GM12878 (cell line): ENCODE measurements around the gene FKBP1B. TPM values are rescaled to one million over a fixed set of nuclear protein-coding genes. Genes with fewer than 3 reads are reported as not detected.

Experiments
- ATAC-seq: fragments of 200-7000 bp; cut with Tn5 transposase; 3 replicates; pipeline ENCODE4 v1.9.1; 2020; ENCODE audit warnings: mild to moderate bottlenecking, moderate library complexity
- BruUV-seq: library from RNA; stranded (reverse); fragments of 400-500 nt; replicated peaks from 2 replicates; lab custom pipeline; 2021; lab: Mats Ljungman, UMichigan
- CTCF ChIA-PET: fragments of 300-600 bp; sonication (Branson Sonifier 250); formaldehyde crosslinking; extraction: SDS; loops from one replicate; lab custom pipeline; 2021; ENCODE audit warnings: inconsistent platforms; lab: Yijun Ruan, JAX
- POLR2A ChIA-PET: fragments of 350-600 bp; formaldehyde crosslinking; extraction: SDS; loops from one replicate; lab custom pipeline; 2021; ENCODE audit warnings: inconsistent platforms; lab: Charles Lee
- RAD21 ChIA-PET: fragments of 300-600 bp; sonication (Branson Sonifier 250); formaldehyde crosslinking; loops from one replicate; lab custom pipeline; 2023; ENCODE audit warnings: antibody characterized with exemption; ENCODE audit not compliant: unreplicated experiment; lab: Charles Lee
- SMC1A ChIA-PET: fragments of 300-600 bp; sonication (Branson Sonifier 250); formaldehyde crosslinking; loops from one replicate; lab custom pipeline; 2023; ENCODE audit not compliant: unreplicated experiment, uncharacterized antibody; lab: Charles Lee
- DNase-seq: peaks from one replicate; pipeline ENCODE4 v3.0.0-alpha.2; 2011; ENCODE audit warnings: low read depth, low spot score
- FAIRE-seq: peaks from 3 replicates; lab custom pipeline; 2011; peaks lifted over from hg19 to GRCh38; lab: Jason Lieb, UNC
- H2AFZ ChIP-seq: 2 replicates; pipeline ENCODE4 v1.6.0; 2011; ENCODE audit warnings: low read depth, low read length, control low read depth; ENCODE audit not compliant: control insufficient read depth
- H3K27ac ChIP-seq: 2 replicates; pipeline ENCODE4 v1.5.1; 2011; ENCODE audit warnings: control low read depth; ENCODE audit not compliant: control insufficient read depth, insufficient read depth
- H3K27me3 ChIP-seq, 2 experiments: replicated peaks in 1 of 2; 2 replicates each; pipeline versions ENCODE4 v1.6.0 to v1.6.1; 2011; ENCODE audit warnings: low read length in 1 of 2; ENCODE audit not compliant: control insufficient read depth in 2 of 2, insufficient read depth in 2 of 2
- H3K36me3 ChIP-seq, 2 experiments: 2 replicates each; pipeline ENCODE4 v1.5.1; 2011; ENCODE audit warnings: low read length in 1 of 2; ENCODE audit not compliant: control insufficient read depth in 2 of 2, insufficient read depth in 2 of 2
- H3K4me1 ChIP-seq: 2 replicates; pipeline ENCODE4 v1.6.1; 2011; ENCODE audit warnings: mild to moderate bottlenecking, low read length, moderate library complexity, mixed read lengths; ENCODE audit not compliant: control insufficient read depth, insufficient read depth
- H3K4me2 ChIP-seq: 2 replicates; pipeline ENCODE4 v1.6.0; 2011; ENCODE audit warnings: control low read depth; ENCODE audit not compliant: control insufficient read depth, insufficient read depth
- H3K4me3 ChIP-seq: fragments of 200-600 bp; sonication (generic); 2 replicates; pipeline ENCODE4 v1.5.1; 2016
- H3K79me2 ChIP-seq: 2 replicates; pipeline ENCODE4 v1.6.0; 2011; ENCODE audit warnings: low read length; ENCODE audit not compliant: control insufficient read depth, insufficient read depth
- H3K9ac ChIP-seq: 2 replicates; pipeline ENCODE4 v1.8.0; 2011; ENCODE audit warnings: low read length, control low read depth, mixed read lengths; ENCODE audit not compliant: control insufficient read depth, insufficient read depth
- H3K9me3 ChIP-seq: replicated peaks from 3 replicates; pipeline ENCODE4 v1.5.1; 2011; ENCODE audit warnings: mild to moderate bottlenecking, low read length; ENCODE audit not compliant: control insufficient read depth, insufficient read depth
- H4K20me1 ChIP-seq: 2 replicates; pipeline ENCODE4 v1.6.0; 2011; ENCODE audit not compliant: control insufficient read depth, insufficient read depth
- DPF2 ChIP-seq: fragments of 450-650 bp; IDR thresholded peaks from 2 replicates; pipeline ENCODE4 v1.6.1; 2017; ENCODE audit warnings: mild to moderate bottlenecking
- ETV6 ChIP-seq, 2 experiments: fragments of 450-650 bp in 1 of 2; IDR thresholded peaks in 1 of 2; conservative IDR thresholded peaks in 1 of 2; 2 replicates each; pipeline ENCODE4 v1.6.1; 2014; ENCODE audit warnings: antibody characterized with exemption in 1 of 2, borderline replicate concordance in 1 of 2, low read depth in 1 of 2, mild to moderate bottlenecking in 1 of 2, moderate library complexity in 1 of 2
- IKZF1 ChIP-seq: fragments of 450-650 bp; conservative IDR thresholded peaks from 2 replicates; pipeline ENCODE4 v1.6.1; 2017; ENCODE audit warnings: antibody characterized with exemption, mild to moderate bottlenecking
- NKRF ChIP-seq: fragments of 450-650 bp; conservative IDR thresholded peaks from 2 replicates; pipeline ENCODE4 v1.6.1; 2017; ENCODE audit warnings: mild to moderate bottlenecking, moderate library complexity
- WGBS: methylation state at CpG from one replicate; pipeline ENCODE4 v1.1.6; 2016; ENCODE audit warnings: low lambda C conversion rate; ENCODE audit not compliant: insufficient replicate concordance, insufficient coverage; ENCODE audit errors: missing lambda C conversion rate; 5-methylcytosine and 5-hydroxymethylcytosine counted together
- in situ Hi-C: fragments of 300-500 bp; cut with MboI; formaldehyde crosslinking; loops from 9 replicates; pipeline ENCODE4 v1.14.3; 2018; ENCODE audit warnings: mixed read lengths
- intact Hi-C: fragments of 100-400 bp; cut with micrococcal nuclease; formaldehyde crosslinking; loops from one replicate; pipeline ENCODE4 v1.14.2; 2022; ENCODE audit not compliant: unreplicated experiment
- polyA plus RNA-seq, 11 experiments: library from polyadenylated mRNA; depleted of rRNA in 4 of 11; unstranded in 6 of 11; stranded (reverse) in 5 of 11; fragments of >200 nt; fragmentation: Nextera tagmentation in 4 of 11; fragmentation: Illumina TruSeq in 1 of 11; extraction: Ambion mirVana in 4 of 11; extraction: Trizol in 1 of 11; gene quantifications; 1 replicate in 1 of 11; 2 replicates in 10 of 11; pipeline versions ENCODE4 v1.2.1 to v1.2.3, GENCODE V29; 2011 to 2016; ENCODE audit warnings: inconsistent platforms in 2 of 11, missing spikeins in 2 of 11, low read depth in 1 of 11
- total RNA-seq, 4 experiments: library from RNA; depleted of rRNA in 3 of 4; stranded (reverse); fragments of >200 nt in 3 of 4; fragmentation: Illumina TruSeq in 1 of 4; extraction: Trizol in 1 of 4; gene quantifications; 2 replicates each; pipeline versions ENCODE4 v1.2.1 to v1.2.3, GENCODE V29; 2013 to 2021
- TF ChIP-seq, protein P1 (sequence below): fragments of 450-650 bp; IDR thresholded peaks from 2 replicates; pipeline ENCODE4 v1.6.1; 2018; ENCODE audit warnings: borderline replicate concordance, mild to moderate bottlenecking; ENCODE audit not compliant: partially characterized antibody
- TF ChIP-seq, protein P2 (sequence below): fragments of 450-650 bp; IDR thresholded peaks from 2 replicates; pipeline ENCODE4 v1.6.1; 2017; ENCODE audit warnings: mild to moderate bottlenecking, moderate library complexity

Gene FKBP1B
- total and polyA plus RNA-seq, 10 of the 15 experiments (the other 5 are each of a cell fraction or from before 2014, with no cell fraction given), result 0.18 to 0.53 (median 0.24) TPM

GRCh38 chr2:24046930-24047702 is 2.4 kb upstream of the FKBP1B start, which contains the start of gene WDCP (continued):
- TF ChIP-seq, protein P1, sequence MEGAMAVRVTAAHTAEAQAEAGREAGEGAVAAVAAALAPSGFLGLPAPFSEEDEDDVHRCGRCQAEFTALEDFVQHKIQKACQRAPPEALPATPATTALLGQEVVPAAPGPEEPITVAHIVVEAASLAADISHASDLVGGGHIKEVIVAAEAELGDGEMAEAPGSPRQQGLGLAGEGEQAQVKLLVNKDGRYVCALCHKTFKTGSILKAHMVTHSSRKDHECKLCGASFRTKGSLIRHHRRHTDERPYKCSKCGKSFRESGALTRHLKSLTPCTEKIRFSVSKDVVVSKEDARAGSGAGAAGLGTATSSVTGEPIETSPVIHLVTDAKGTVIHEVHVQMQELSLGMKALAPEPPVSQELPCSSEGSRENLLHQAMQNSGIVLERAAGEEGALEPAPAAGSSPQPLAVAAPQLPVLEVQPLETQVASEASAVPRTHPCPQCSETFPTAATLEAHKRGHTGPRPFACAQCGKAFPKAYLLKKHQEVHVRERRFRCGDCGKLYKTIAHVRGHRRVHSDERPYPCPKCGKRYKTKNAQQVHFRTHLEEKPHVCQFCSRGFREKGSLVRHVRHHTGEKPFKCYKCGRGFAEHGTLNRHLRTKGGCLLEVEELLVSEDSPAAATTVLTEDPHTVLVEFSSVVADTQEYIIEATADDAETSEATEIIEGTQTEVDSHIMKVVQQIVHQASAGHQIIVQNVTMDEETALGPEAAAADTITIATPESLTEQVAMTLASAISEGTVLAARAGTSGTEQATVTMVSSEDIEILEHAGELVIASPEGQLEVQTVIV, result peak; percentile 10
- no peak for TF ChIP-seq NKRF

DNA sequence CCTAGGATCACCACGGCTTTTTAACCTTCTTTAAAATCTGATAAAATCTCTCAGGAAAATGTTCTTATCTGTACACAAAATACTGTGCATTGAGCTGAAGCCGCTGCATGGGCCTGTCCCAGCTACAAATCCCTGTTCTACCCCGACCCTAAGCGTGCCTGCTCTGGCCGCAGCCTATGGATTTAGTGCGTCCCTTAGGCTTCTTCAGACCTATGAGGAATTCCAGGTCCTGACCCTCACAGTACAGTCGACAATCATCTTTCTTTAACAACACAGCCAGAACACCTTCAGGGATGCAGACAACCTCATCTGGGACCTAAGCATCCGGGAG is 1.9 kb upstream of the FKBP1B start:
- Histone ChIP-seq H3K4me2 (peak overlapping the region; percentile 65), H3K9ac (no peak overlapping the region), H3K9me3 (no peaks in the 10 kb centered on the region), H3K79me2 (peaks cover 7% of the 10 kb centered on the region), H3K27ac (no peak overlapping the region), H3K4me3 (no peak overlapping the region), H3K36me3 (no peaks in the 10 kb centered on the region), H3K4me1 (peaks cover 11% of the 10 kb centered on the region), H4K20me1 (no peaks in the 10 kb centered on the region), H2AFZ (peak overlapping the region; percentile 93), H3K27me3 (peaks cover 0 to 5% of the 10 kb centered on the region in 2 experiments; a peak in 3 of 4 replicates)
- no peak for FAIRE-seq
- ChIA-PET RAD21 (interaction anchor here (0.7 to 1.7 kb wide), 12 partner anchors 12 to 223 kb away, joined by 3 to 31 read pairs (median 6); partner anchors contain the start of genes ATAD2B, SF3B6 and TP53I3), POLR2A (interaction anchor here (0.7 to 1.7 kb wide), 11 partner anchors 13 to 1434 kb away, joined by 3 to 12 read pairs (median 3); partner anchors contain the start of genes ATAD2B, SF3B6 and TP53I3), SMC1A (interaction anchor here (0.6 to 1.4 kb wide), 10 partner anchors 13 to 227 kb away, joined by 3 to 14 read pairs (median 4); partner anchors contain the start of gene ATAD2B), CTCF (interaction anchor here (0.7 to 3.7 kb wide), 10 partner anchors 10 to 223 kb away, joined by 3 to 26 read pairs (median 5); partner anchors contain the start of genes ATAD2B, SF3B6 and TP53I3)
- 23% methylated on average over 8 of the region's 8 CpGs for WGBS
- in situ Hi-C loops, result no loop called here
- no TSS peak for BruUV-seq
- TF ChIP-seq ETV6 (conservative IDR thresholded peaks at IDR 0.05 in 1 of 2, IDR thresholded peaks at IDR 0.05 in 1 of 2; ENCODE audit: borderline replicate concordance in 1 of 2, low read depth in 1 of 2), result no peak
- TF ChIP-seq IKZF1, result peak; percentile 7; the same call in 1 of the 2 replicates
- TF ChIP-seq DPF2, result no peak
- TF ChIP-seq, protein P2, sequence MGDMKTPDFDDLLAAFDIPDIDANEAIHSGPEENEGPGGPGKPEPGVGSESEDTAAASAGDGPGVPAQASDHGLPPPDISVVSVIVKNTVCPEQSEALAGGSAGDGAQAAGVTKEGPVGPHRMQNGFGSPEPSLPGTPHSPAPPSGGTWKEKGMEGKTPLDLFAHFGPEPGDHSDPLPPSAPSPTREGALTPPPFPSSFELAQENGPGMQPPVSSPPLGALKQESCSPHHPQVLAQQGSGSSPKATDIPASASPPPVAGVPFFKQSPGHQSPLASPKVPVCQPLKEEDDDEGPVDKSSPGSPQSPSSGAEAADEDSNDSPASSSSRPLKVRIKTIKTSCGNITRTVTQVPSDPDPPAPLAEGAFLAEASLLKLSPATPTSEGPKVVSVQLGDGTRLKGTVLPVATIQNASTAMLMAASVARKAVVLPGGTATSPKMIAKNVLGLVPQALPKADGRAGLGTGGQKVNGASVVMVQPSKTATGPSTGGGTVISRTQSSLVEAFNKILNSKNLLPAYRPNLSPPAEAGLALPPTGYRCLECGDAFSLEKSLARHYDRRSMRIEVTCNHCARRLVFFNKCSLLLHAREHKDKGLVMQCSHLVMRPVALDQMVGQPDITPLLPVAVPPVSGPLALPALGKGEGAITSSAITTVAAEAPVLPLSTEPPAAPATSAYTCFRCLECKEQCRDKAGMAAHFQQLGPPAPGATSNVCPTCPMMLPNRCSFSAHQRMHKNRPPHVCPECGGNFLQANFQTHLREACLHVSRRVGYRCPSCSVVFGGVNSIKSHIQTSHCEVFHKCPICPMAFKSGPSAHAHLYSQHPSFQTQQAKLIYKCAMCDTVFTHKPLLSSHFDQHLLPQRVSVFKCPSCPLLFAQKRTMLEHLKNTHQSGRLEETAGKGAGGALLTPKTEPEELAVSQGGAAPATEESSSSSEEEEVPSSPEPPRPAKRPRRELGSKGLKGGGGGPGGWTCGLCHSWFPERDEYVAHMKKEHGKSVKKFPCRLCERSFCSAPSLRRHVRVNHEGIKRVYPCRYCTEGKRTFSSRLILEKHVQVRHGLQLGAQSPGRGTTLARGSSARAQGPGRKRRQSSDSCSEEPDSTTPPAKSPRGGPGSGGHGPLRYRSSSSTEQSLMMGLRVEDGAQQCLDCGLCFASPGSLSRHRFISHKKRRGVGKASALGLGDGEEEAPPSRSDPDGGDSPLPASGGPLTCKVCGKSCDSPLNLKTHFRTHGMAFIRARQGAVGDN, result no peak
- intact Hi-C loops, result loop anchor here (1.0 to 5.0 kb wide), 2 partner anchors 29 to 120 kb away; partner anchors contain the start of genes ATAD2B and SF3B6
- peak; percentile 0; the same call in 1 of the 3 replicates for ATAC-seq
- DNase-seq, result no peak
